GM12875 (cell line): Measurements from ENCODE around the gene ABI1.
A peak's percentile ranks its signal among the peaks of the same experiment; 100 is the strongest.

Experiments
- H3K4me3 ChIP-seq: one replicate; pipeline ENCODE4 v1.5.1; 2011; ENCODE audit warnings: low read depth, low read length, control low read depth
- TF ChIP-seq, protein P1 (sequence below): IDR thresholded peaks from 2 replicates; pipeline ENCODE4 v1.5.1; 2011; ENCODE audit warnings: low read depth, mild to moderate bottlenecking, control low read depth, inconsistent platforms, low read length, moderate library complexity, borderline replicate concordance; ENCODE audit not compliant: insufficient read depth

The ABI1 gene

DNA sequence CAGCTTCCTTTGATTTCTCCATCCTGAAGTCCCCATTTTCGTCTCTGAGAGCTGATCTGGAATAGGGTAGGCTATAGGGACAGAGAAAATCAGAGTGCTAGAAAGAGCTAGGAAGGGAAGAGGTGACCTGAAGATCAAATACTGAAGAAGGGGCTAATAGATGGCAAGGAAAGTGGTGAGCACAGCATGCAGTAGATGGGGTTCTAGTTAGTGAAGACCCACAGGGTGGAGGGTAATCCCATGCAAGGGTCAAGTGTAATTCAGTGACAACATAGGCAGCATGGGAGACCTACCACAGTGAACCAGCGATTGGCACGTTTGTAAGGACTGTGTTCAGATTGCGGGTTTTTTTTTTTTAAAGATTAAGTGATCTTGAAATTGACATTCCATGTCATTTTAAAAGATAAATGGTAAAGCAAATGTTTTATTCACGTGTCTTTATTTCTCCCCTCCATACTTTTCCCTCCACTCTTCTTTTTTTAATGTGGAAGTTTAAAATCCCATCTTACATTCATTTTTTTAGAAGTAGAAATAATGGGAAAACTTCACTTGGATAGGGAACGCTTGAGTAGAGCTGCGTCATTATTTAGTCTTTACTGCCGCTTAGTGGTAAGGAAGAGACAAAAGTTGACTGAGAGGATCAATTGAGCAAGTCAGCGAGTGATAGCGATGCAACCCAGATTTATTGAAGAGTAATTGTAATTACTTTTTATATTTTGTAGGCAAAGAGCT, 21.0 kb upstream of the ABI1 start:
- H3K4me3 ChIP-seq = no peak overlapping the region
- TF ChIP-seq, protein P1, sequence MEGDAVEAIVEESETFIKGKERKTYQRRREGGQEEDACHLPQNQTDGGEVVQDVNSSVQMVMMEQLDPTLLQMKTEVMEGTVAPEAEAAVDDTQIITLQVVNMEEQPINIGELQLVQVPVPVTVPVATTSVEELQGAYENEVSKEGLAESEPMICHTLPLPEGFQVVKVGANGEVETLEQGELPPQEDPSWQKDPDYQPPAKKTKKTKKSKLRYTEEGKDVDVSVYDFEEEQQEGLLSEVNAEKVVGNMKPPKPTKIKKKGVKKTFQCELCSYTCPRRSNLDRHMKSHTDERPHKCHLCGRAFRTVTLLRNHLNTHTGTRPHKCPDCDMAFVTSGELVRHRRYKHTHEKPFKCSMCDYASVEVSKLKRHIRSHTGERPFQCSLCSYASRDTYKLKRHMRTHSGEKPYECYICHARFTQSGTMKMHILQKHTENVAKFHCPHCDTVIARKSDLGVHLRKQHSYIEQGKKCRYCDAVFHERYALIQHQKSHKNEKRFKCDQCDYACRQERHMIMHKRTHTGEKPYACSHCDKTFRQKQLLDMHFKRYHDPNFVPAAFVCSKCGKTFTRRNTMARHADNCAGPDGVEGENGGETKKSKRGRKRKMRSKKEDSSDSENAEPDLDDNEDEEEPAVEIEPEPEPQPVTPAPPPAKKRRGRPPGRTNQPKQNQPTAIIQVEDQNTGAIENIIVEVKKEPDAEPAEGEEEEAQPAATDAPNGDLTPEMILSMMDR = peak; percentile 64; the same call in 1 of the 2 replicates

DNA sequence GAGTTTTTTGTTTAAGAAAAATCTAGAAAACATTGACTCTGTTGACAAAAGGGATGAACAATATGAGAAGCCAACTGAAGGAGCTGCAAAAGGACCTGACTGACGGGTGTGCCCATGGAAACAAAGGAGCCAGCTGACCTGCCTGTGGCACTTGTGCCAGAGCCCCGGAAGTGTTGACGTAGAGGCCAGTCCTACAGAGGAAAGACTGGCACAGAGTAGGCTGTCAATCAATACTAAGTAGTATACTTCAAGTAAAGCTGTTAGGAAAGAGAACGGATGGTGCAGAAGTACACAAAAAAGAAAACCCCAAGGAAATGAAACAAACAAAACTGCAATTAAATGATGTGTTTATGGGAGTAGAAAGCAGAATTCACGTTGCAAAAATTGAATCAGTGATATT, 19.0 kb upstream of the ABI1 start:
- no peak overlapping the region for H3K4me3 ChIP-seq
- TF ChIP-seq, protein P1 = no peak

GRCh38 chr10:26870766-26871165, 10.0 kb upstream of the ABI1 start:
- TF ChIP-seq, protein P1 = no peak

DNA sequence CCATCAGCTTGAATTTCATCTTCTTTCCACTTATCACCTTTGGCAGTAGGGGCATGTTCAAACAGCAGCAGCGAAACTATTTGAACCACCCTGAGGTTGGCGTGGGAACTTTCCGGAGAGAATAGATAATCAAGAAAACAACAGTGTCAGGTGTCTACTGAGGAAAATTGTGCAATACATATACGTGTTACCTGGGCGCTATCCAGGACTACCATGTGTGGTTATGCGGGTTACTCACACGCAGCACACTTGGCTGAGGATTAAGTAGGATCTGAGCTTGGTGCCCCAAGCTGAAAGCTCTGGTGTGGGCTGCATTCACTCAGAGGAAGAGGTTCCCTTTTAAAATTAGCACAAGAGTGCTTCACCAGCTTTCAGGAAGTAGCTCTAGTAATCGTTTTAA, 8.8 kb upstream of the ABI1 start:
- no peak overlapping the region for H3K4me3 ChIP-seq
- TF ChIP-seq, protein P1 = no peak

More at GRCh38 chr10:26870766-26871165, 10.0 kb upstream of the ABI1 start:
- H3K4me3 ChIP-seq = no peak overlapping the region

DNA sequence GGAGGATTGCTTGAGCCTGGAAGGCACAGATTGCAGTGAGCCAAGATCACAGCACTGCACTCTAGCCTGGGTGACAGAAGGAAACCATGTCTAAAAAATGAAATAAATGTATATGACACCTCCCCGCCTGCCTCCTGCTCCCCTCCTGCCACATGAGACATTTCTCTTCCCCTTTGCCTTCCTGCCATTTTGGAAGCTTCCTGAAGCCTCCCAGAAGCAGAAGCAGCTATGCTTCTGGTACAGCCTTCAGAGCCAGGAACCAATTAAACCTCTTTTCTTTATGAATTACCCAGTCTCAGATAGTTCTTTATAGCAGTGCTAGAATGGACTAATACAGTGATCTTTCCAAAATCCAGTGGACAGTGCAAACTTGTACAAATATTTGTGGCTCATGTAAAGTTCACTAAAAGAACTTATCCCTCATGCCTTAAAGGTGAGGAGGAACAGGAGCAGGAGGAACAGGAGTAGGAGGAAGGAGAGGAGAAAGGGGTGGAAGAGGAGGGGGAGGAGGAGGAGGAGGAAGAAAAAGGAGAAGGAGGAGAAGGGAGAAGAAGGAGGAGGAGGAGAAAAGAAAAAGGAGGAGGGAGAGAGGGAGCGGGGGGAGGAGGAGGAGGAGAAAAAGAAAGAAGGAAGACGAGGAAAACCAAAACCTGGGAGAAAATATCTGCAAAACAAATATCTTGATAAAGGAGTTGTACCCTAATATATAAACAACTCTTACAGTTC, 2.8 kb upstream of the ABI1 start:
- no peak overlapping the region for H3K4me3 ChIP-seq
- TF ChIP-seq, protein P1 = no peak

GRCh38 chr10:26861205-26861998, 644 bp upstream of the ABI1 start:
- TF ChIP-seq, protein P1 = peak; percentile 77
- no peak overlapping the region for H3K4me3 ChIP-seq
